Measurements from ENCODE around the gene CDC42BPB.
A peak's percentile ranks its signal among the peaks of the same experiment; 100 is the strongest.

CDC42BPB gene

GRCh38 chr14:103095210-103095778, 37.9 kb upstream of the CDC42BPB start:
- no peak for DNase-seq

DNA sequence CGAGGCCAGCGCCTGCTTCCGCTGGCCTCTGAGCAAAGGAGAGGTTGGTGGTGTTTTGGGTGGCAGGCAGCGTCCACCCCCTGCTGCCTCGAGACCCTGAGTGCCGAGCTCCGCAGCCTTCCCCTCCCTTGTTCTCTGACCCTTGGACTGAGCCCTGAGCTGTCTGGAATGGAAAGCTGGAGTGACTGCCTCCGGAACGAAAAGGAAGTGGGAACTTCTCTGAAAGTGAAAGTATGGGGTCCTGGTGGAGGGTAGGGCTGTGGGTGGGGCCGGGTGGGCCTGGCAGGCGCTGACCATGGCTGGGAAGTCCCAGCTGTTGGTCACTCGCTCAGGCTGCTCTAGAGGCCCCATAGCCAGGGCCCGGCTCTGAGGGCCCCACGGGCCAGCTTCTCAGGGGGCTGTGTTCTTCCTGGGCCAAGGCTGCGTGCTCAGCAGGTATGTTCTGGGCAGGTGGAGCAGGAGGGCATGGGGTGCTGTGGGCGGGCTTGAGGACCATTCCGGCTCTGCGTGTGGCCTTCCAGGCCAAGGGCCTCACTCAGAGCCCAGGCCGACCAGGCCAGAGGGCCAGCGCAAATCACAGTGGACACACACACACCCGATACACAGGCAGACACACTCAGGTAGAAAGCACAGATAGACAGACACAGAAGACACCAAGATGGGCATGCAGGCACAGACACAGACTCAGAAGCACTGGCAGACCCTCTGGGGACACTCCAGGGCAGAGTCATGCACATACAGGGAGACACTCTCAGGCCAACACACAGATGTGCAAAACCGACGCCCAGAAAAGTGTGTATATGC, 37.3 kb upstream of the CDC42BPB start, which contains the start of gene EXOC3L4:
EXOC3L4 (plus strand) TSS at position 320 of the 804 bp plus-strand sequence. CDS start 5,495 bp downstream, outside the sequence.
- no peak for DNase-seq

- DNase-seq, result no peak
These were observed 36.6 kb upstream of the CDC42BPB start for GRCh38 chr14:103093856-103094405.

DNA sequence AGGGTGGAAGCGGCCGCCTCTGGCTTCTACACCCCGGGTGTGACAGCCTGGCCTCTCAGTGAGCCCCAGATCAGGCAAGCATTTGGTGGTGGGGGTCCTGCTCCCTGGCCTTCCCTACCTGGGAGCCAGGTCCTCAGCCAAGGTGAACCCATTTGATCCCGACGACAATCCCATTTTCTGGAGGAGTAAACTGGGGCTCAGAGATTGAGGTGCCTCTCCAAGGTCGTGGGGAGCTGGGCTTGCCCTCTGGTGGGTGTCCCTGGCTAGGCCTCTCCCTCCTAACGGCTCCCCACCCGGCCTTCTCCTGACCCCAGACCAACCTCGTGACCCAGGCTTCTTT, 34.5 kb upstream of the CDC42BPB start:
- no peak for DNase-seq

DNA sequence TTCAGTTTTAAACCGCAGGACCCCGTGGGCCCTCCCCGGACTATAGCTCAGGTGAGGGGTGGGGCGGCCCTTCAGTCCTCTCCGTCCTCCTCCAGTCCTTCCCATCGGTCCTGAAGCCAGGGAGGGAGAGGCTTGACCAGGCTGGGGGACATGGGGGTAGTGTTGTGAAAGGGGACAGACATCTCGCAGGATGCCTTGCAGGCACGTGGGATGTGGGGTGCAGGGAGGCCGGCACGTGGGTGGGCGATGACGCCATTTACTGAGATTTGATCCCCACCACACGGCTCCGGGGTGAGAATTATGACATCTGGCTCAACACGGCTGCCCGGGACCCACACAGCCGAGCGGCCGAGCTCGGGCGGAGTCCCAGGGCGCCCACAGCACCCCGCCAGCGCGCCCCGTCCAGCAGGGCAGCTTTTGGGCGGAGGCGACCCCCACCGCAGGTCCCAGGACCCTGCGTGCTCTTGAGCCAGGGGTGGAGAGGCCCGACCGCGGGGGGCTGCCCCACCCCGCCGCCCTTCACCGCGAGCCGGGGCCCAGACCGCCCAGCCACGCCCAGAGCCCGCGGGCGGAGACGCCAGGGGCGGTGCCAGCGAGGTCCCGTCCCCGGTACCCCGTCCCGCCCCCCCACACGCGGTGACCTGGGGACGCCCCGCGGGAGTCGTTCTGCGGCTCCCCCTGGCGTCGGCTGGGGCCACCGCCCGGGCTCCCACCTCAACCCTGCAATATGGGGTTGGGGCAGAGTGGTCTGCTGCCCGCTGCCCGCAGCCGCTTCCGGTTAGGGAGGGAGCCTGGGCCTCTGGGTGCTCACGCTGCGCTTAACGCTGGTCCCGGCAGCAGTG, 33.9 kb upstream of the CDC42BPB start:
- DNase-seq, result no peak

DNA sequence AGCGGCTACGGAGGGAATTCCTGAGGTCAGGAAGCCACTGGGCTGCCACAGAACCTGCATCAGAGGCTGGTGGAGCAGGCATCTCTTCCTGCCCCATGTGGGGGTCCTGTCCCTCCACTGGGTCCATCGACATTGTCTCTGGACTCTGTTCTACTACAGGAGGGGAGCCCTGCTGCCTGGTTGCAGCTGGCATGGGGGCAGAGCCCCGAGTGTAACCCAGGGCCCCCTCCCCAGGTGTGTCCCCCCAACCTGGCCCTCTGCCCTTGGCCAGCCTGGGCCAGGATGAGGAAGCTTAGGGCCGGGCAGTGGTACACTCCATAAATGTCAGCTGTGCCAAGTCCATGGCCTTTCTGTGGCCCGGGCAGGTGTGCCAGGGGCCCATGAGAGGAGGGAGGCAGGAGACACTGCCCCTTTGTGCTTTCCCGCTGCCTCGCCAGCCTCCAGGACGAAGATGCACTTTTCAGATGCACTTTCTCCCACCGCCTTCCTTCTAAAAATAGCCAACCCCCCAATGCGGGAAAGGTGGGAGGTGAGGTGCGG, 33.2 kb upstream of the CDC42BPB start:
- no peak for DNase-seq

DNA sequence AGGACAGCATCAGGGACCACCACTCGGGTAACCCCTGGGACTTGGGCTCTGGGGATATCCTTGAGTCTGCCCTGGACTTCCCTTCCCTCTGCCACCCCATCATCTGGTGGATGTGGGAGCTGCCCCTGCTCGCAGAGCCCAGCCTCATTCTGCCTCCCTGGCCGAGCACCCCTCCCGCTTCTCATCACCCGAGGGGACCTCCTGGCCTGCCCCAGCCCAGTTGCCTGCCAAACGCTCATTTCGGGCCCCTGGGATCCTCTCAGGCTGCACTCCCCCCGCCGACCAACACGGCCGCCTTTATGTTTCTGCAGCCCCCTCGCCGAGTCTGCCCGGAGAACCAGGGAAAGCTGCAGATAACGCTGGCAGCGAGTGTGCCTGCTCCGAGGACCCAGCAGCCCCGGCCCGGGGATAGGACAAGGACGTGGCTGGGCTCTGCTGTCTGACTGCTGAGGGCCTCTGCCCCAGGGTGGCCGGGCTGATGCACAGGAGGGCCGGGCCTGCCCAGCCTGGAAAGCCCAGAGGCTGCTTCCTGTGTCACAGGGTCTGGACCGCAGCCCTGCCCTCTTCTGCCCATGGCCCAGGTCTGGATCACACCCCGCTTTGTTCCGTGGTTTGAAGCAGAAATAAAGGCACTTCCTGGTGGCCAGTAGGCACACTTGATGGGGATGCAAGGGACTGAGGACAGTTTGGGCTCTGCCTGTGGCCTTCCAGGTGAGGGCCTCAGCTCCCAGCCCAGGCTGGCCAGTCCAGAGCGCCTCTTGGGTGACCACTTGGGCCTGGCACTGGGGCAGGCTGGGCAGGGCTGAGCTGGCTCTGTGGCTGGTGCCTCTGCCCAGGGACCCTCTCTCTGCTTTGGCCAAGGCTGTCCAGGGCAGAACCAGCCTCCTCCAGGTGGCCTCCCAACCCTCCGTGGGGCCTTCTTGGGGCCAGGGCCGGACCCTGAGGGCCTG, 32.3 kb upstream of the CDC42BPB start:
- no peak for DNase-seq

DNA sequence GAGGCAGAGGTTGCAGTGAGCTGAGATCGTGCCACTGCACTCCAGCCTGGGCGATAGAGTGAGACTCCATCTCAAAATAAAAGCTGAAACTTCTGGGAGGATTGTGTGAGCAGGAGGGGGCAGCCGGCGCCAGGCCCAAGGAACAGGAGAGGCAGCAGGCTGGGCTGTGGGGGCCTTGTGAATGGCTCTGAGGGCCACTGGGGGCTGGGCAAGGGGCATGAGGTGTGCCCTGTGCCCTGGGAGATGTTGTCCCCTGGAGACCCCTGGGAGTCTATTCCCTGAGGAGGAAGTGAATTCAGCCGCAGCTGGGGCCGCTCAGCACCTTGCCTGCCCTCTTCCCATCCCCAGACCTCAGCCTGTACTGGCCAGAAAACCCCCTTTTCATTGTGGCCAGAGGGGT, 31.6 kb upstream of the CDC42BPB start:
- no peak for DNase-seq

GRCh38 chr14:103087343-103087835, 30.0 kb upstream of the CDC42BPB start:
- no peak for DNase-seq

DNA sequence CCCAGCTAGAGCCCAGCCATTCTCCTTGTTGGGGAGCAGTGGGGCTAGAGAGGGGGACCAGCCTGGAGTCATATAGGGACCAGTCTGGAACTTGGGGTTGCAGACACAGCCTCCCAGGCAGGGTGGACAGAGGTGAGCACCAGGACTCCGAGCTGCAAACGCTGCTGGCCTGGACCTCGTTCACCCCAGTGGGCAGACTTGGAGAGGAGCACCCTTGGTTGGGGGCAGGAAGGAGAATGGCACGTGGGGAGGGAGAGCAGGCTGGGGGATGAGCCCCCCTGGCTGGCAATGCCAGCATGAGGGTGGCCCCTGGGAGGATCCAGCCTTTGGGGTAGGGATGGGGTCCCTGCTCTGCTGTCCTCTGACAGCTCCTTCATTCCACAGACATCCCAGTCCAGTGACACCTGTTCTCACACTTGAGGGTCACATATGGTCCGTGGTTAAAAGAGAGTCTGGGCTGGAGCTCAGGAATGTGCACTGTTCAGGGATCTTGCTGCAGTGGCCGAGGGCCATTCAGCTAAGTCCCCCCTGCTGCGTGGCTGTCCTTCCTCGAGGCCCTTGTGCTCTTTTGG, 29.5 kb upstream of the CDC42BPB start:
- no peak for DNase-seq

- no peak for DNase-seq
These were observed 28.1 kb upstream of the CDC42BPB start for GRCh38 chr14:103085106-103086091.

GRCh38 chr14:103084021-103084919, 26.9 kb upstream of the CDC42BPB start, which contains the start of gene LBHD2:
TSS of gene LBHD2 (plus strand) at chr14:103084210. CDS start at chr14:103086013, 1,803 bp downstream.
- DNase-seq, result no peak

- DNase-seq, result no peak
These were observed 24.6 kb upstream of the CDC42BPB start for GRCh38 chr14:103081951-103082350.

DNA sequence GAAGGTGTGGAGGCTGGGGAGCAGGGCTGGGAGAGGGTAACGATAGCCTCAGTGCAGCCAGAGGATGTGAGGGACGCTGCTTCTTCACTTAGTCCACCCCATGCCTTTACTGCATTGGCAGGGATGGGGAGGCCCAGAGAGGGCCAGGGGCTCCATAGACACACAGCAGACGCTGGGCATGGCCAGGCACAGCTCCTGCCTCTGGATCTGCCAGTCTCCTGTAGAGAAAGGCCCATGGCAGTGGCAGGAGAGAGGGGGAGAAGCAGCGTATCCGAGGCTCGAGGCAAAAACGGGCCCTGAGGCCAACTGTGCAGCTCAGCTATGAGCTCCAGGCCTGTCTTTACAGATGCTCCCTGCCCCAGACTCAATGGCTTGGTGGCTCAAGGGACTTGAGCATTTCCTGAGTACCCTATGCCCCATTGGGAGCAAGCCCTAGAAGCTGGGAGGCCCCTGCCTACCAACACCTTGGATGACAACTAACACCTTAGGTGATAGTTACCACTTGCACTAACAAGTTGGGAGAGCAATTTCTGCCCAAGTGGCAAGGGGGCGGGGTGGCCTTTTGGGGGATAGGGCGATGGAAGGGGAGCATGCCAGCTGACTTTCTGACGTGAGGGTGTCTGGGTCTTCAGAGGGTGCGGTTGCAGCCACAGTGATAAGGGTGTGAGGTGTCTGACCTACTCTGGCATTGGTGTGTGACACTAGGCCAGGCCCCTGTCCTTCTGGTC, 21.7 kb upstream of the CDC42BPB start:
- DNase-seq, result no peak

DNA sequence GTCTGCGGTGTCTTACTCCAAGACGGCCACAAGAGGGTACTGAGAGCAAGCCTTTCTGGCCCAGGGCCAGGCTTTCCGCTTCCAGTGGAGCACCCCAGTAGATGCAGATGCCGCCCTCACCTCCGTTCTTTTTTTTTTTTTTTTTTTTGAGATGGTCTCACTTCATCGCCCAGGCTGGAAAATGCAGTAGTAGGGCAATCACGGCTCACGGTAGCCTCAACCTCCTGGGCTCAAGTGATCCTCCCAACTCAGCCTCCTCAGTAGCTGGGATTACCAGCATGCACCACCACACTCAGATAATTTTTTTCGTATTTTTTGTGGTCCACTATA, 21.0 kb upstream of the CDC42BPB start:
- peak; percentile 86 for DNase-seq

- peak; percentile 28 for DNase-seq
These were observed 17.5 kb upstream of the CDC42BPB start for GRCh38 chr14:103074729-103075367.

GRCh38 chr14:103073876-103074728, 16.8 kb upstream of the CDC42BPB start:
- no peak for DNase-seq

All from NCI-H748 treated with DMSO at 0.1 percent for 48 hours (cell line).